OCI-LY1 (cell line): ENCODE measurements around the gene LITAFD.

Experiments
- H2AFZ ChIP-seq: fragments of 200-600 bp; sonication (generic), shearing (Covaris generic); 2 replicates; pipeline ENCODE4 v1.6.0; 2014; ENCODE audit warnings: antibody characterized with exemption, mild to moderate bottlenecking, low read length
- H3F3A ChIP-seq: fragments of 200-600 bp; sonication (generic), shearing (Covaris generic); 2 replicates; pipeline ENCODE4 v1.6.0; 2014; ENCODE audit warnings: mild to moderate bottlenecking, antibody characterized with exemption, low read length, moderate library complexity; ENCODE audit not compliant: insufficient read depth
- H3K27ac ChIP-seq: fragments of 200-600 bp; sonication (generic); 2 replicates; pipeline ENCODE4 v1.5.1; 2014; ENCODE audit warnings: low read length, mixed run types, mild to moderate bottlenecking, low read depth; ENCODE audit not compliant: poor library complexity, severe bottlenecking
- H3K27me3 ChIP-seq: fragments of 200-600 bp; sonication (generic); 2 replicates; pipeline ENCODE4 v1.6.0; 2014; ENCODE audit warnings: antibody characterized with exemption, mild to moderate bottlenecking, low read length, moderate library complexity; ENCODE audit not compliant: insufficient read depth
- H3K36me3 ChIP-seq: fragments of 200-600 bp; sonication (generic); 2 replicates; pipeline ENCODE4 v1.6.1; 2014; ENCODE audit warnings: mild to moderate bottlenecking, antibody characterized with exemption, low read length, moderate library complexity, mixed read lengths; ENCODE audit not compliant: insufficient read depth
- H3K4me1 ChIP-seq: fragments of 200-600 bp; sonication (generic); 2 replicates; pipeline ENCODE4 v1.5.1; 2014; ENCODE audit warnings: mild to moderate bottlenecking, low read length, moderate library complexity; ENCODE audit not compliant: insufficient read depth, severe bottlenecking
- H3K4me2 ChIP-seq: fragments of 200-600 bp; sonication (generic), shearing (Covaris generic); 2 replicates; pipeline ENCODE4 v1.6.1; 2014; ENCODE audit warnings: low read length
- H3K4me3 ChIP-seq: fragments of 200-600 bp; sonication (generic); 2 replicates; pipeline ENCODE4 v1.5.1; 2014; ENCODE audit warnings: low read length, low read depth, mild to moderate bottlenecking, mixed read lengths; ENCODE audit not compliant: poor library complexity, severe bottlenecking
- H3K79me2 ChIP-seq: fragments of 200-600 bp; shearing (Covaris generic); 2 replicates; pipeline ENCODE4 v1.6.1; 2016; ENCODE audit warnings: mixed run types, low read length, mixed read lengths; ENCODE audit not compliant: insufficient read depth
- H3K9ac ChIP-seq: fragments of 200-600 bp; sonication (generic), shearing (Covaris generic); 2 replicates; pipeline ENCODE4 v1.6.1; 2014; ENCODE audit warnings: mild to moderate bottlenecking, low read length, mixed read lengths
- H3K9me2 ChIP-seq: fragments of 200-600 bp; sonication (generic), shearing (Covaris generic); 2 replicates; pipeline ENCODE4 v1.6.1; 2014; ENCODE audit warnings: low read depth, mild to moderate bottlenecking, low read length, mixed read lengths
- H3K9me3 ChIP-seq: fragments of 200-600 bp; shearing (Covaris generic); 2 replicates; pipeline ENCODE4 v1.6.1; 2014; ENCODE audit warnings: low read length, mixed read lengths
- H4K20me1 ChIP-seq: fragments of 200-600 bp; sonication (generic), shearing (Covaris generic); 2 replicates; pipeline ENCODE4 v1.6.0; 2016; ENCODE audit warnings: mild to moderate bottlenecking, low read length; ENCODE audit not compliant: insufficient read depth
- EZH2 ChIP-seq: fragments of 200-600 bp; sonication (generic), shearing (Covaris generic); IDR thresholded peaks from 2 replicates; pipeline ENCODE4 v1.8.0; 2017; ENCODE audit warnings: borderline replicate concordance, mixed run types, mild to moderate bottlenecking, antibody characterized with exemption, low read length, moderate library complexity, mixed read lengths
- TF ChIP-seq, protein P1 (sequence below): fragments of 200-600 bp; sonication (generic), shearing (Covaris generic); IDR thresholded peaks from 2 replicates; pipeline ENCODE4 v1.5.1; 2017; ENCODE audit warnings: mild to moderate bottlenecking, antibody characterized with exemption, low read length, moderate library complexity, mixed read lengths

The LITAFD gene

GRCh38 chr16:8849411-8850011 lies 32.6 kb upstream of the LITAFD start:
- Histone ChIP-seq H3K27ac (no peak overlapping the region), H4K20me1 (no peaks in the 10 kb centered on the region), H3K9me3 (no peaks in the 10 kb centered on the region), H3K36me3 (peaks cover 80% of the 10 kb centered on the region), H3K4me3 (no peak overlapping the region), H2AFZ (no peak overlapping the region), H3K4me1 (no peaks in the 10 kb centered on the region), H3K27me3 (no peaks in the 10 kb centered on the region), H3F3A (no peaks in the 10 kb centered on the region), H3K9me2 (no peaks in the 10 kb centered on the region), H3K9ac (no peak overlapping the region), H3K4me2 (no peak overlapping the region), H3K79me2 (no peaks in the 10 kb centered on the region)
- no peak for TF ChIP-seq EZH2

DNA sequence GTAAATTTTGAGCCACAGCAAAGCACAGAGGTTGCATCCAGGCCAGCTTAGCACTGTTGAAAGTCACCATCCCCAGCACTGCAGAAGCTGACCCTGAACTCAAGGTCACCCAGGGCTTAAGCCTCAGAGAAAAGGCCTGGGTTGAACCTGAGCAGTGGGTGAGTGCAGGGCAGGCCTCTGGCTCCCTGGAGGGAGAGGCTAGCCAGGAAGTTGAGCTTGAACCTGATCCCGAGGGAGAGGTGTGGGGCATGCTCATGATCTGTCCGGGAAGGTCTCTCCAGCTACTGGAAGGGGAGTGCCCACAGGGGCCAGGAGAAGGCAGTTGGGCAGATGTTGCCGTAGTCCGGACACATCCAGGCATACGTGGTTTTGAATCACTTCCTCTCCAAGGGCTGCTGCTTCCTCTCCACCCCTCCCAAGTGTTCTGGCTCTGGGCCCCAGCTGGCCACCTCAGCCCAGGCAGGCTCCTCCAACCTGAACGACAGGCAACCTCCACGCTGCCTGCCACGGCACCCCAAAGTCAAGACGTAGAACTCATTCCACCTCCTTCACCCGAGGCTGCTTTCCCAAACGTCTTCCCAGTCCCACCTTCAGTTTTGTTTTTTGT lies 31.8 kb upstream of the LITAFD start:
- no peaks in the 10 kb centered on the region for H3K9me2 ChIP-seq
- H3K9ac ChIP-seq = no peak overlapping the region
- no peak overlapping the region for H3K4me3 ChIP-seq
- H2AFZ ChIP-seq = no peak overlapping the region
- H3K9me3 ChIP-seq = no peaks in the 10 kb centered on the region
- H3K79me2 ChIP-seq = no peaks in the 10 kb centered on the region
- no peaks in the 10 kb centered on the region for H3K27me3 ChIP-seq
- H4K20me1 ChIP-seq = no peaks in the 10 kb centered on the region
- no peaks in the 10 kb centered on the region for H3F3A ChIP-seq
- no peak for TF ChIP-seq EZH2
- TF ChIP-seq, protein P1, sequence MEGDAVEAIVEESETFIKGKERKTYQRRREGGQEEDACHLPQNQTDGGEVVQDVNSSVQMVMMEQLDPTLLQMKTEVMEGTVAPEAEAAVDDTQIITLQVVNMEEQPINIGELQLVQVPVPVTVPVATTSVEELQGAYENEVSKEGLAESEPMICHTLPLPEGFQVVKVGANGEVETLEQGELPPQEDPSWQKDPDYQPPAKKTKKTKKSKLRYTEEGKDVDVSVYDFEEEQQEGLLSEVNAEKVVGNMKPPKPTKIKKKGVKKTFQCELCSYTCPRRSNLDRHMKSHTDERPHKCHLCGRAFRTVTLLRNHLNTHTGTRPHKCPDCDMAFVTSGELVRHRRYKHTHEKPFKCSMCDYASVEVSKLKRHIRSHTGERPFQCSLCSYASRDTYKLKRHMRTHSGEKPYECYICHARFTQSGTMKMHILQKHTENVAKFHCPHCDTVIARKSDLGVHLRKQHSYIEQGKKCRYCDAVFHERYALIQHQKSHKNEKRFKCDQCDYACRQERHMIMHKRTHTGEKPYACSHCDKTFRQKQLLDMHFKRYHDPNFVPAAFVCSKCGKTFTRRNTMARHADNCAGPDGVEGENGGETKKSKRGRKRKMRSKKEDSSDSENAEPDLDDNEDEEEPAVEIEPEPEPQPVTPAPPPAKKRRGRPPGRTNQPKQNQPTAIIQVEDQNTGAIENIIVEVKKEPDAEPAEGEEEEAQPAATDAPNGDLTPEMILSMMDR = no peak
- peaks cover 88% of the 10 kb centered on the region for H3K36me3 ChIP-seq
- no peak overlapping the region for H3K4me2 ChIP-seq
- H3K4me1 ChIP-seq = no peaks in the 10 kb centered on the region
- H3K27ac ChIP-seq = no peak overlapping the region

DNA sequence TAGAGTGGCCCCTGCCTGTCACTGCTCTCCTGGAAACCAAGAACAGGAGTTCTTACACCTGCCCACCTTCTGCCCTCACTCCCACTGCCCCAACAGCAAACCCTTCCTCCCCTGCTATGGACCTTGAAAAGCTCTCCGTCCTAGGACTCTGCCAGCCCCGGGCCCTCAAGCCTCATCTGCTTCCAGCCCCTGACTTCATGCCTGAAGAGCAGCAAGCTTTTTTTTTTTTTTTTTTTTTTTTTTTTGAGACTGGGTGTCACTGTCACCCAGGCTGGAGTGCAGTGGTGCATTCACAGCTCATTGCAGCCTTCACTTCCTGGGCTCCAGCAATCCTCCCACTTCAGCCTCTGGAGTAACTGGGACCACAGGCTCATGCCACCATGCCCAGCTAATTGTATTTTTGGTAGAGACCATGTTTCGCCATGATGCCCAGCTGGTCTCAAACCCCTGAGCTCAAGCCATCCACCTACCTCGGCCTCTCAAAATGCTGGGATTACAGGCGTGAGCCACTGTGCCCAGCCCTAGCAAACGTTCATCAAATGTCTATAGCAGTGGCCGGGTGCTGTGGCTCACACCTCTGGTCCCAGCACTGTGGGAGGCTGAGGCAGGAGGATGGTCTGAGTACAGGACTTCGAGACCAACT lies 30.3 kb upstream of the LITAFD start:
- Histone ChIP-seq H3K36me3 (peaks cover 95% of the 10 kb centered on the region), H3K27ac (no peak overlapping the region)

More for the DNA sequence above, 30.3 kb upstream of the LITAFD start:
- H3F3A ChIP-seq = no peaks in the 10 kb centered on the region
- no peaks in the 10 kb centered on the region for H4K20me1 ChIP-seq
- no peak overlapping the region for H3K4me2 ChIP-seq
- H3K4me1 ChIP-seq = no peaks in the 10 kb centered on the region
- H3K27me3 ChIP-seq = no peaks in the 10 kb centered on the region
- H3K9me3 ChIP-seq = no peaks in the 10 kb centered on the region
- no peak overlapping the region for H3K9ac ChIP-seq
- H3K9me2 ChIP-seq = no peaks in the 10 kb centered on the region
- no peaks in the 10 kb centered on the region for H3K79me2 ChIP-seq
- no peak for TF ChIP-seq EZH2
- TF ChIP-seq, protein P1 = no peak
- no peak overlapping the region for H2AFZ ChIP-seq
- H3K4me3 ChIP-seq = no peak overlapping the region
